ENCODE measurements around the gene AQP1.

The AQP1 gene

DNA sequence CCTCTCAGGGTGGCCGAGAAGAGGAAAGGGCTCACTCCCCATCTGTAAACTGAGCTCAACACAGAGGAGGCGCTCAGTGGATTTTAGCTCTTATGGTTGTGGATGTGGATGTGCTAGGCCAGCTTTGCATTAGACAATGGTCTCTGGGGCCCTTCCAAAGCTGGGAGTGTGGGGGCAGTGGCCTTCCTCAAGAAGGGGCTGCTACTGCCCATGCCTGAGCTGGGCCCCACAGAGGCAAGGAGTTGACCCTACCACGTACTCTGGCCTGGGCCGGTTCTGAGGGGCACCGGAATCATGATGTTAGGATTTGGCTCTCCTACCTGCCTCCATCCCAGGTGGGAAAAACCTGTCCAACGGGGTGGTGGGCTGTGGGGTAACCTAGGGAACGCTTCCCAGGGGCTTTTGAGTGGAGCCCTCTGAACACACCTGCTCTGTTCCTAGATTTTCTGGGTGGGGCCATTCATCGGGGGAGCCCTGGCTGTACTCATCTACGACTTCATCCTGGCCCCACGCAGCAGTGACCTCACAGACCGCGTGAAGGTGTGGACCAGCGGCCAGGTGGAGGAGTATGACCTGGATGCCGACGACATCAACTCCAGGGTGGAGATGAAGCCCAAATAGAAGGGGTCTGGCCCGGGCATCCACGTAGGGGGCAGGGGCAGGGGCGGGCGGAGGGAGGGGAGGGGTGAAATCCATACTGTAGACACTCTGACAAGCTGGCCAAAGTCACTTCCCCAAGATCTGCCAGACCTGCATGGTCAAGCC lies 11.5 kb downstream of the AQP1 start:
- H3K9me3 ChIP-seq (ENCODE audit: control insufficient read depth, low read length) = no peaks in the 10 kb centered on the region
- H2AFZ ChIP-seq = no peak overlapping the region
- no peak overlapping the region for H3K4me3 ChIP-seq (ENCODE audit: low read depth, low read length)
- no peaks in the 10 kb centered on the region for H3K79me2 ChIP-seq
- TF ChIP-seq, protein P1, sequence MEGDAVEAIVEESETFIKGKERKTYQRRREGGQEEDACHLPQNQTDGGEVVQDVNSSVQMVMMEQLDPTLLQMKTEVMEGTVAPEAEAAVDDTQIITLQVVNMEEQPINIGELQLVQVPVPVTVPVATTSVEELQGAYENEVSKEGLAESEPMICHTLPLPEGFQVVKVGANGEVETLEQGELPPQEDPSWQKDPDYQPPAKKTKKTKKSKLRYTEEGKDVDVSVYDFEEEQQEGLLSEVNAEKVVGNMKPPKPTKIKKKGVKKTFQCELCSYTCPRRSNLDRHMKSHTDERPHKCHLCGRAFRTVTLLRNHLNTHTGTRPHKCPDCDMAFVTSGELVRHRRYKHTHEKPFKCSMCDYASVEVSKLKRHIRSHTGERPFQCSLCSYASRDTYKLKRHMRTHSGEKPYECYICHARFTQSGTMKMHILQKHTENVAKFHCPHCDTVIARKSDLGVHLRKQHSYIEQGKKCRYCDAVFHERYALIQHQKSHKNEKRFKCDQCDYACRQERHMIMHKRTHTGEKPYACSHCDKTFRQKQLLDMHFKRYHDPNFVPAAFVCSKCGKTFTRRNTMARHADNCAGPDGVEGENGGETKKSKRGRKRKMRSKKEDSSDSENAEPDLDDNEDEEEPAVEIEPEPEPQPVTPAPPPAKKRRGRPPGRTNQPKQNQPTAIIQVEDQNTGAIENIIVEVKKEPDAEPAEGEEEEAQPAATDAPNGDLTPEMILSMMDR (IDR thresholded peaks at IDR 0.05) = no peak
- no peak overlapping the region for H3K27ac ChIP-seq
- H3K9ac ChIP-seq = no peak overlapping the region
- H3K36me3 ChIP-seq (ENCODE audit: control insufficient read depth, insufficient read depth, low read length) = no peaks in the 10 kb centered on the region
- H3K4me1 ChIP-seq = no peaks in the 10 kb centered on the region
- no peak overlapping the region for H3K4me2 ChIP-seq (ENCODE audit: low read length)
- H3K27me3 ChIP-seq (ENCODE audit: control insufficient read depth, insufficient read depth, low read length) = no peaks in the 10 kb centered on the region

DNA sequence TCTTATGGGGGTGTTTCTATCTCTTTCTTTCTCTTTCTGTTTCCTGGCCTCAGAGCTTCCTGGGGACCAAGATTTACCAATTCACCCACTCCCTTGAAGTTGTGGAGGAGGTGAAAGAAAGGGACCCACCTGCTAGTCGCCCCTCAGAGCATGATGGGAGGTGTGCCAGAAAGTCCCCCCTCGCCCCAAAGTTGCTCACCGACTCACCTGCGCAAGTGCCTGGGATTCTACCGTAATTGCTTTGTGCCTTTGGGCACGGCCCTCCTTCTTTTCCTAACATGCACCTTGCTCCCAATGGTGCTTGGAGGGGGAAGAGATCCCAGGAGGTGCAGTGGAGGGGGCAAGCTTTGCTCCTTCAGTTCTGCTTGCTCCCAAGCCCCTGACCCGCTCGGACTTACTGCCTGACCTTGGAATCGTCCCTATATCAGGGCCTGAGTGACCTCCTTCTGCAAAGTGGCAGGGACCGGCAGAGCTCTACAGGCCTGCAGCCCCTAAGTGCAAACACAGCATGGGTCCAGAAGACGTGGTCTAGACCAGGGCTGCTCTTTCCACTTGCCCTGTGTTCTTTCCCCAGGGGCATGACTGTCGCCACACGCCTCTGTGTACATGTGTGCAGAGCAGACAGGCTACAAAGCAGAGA lies 12.2 kb downstream of the AQP1 start:
- no peaks in the 10 kb centered on the region for H3K27me3 ChIP-seq (ENCODE audit: control insufficient read depth, insufficient read depth, low read length)
- H3K79me2 ChIP-seq = no peaks in the 10 kb centered on the region
- no peaks in the 10 kb centered on the region for H3K4me1 ChIP-seq
- TF ChIP-seq, protein P1 (IDR thresholded peaks at IDR 0.05) = no peak
- no peaks in the 10 kb centered on the region for H3K9me3 ChIP-seq (ENCODE audit: control insufficient read depth, low read length)
- H3K4me3 ChIP-seq (ENCODE audit: low read depth, low read length) = no peak overlapping the region
- no peak overlapping the region for H3K27ac ChIP-seq
- H2AFZ ChIP-seq = no peak overlapping the region
- no peak overlapping the region for H3K4me2 ChIP-seq (ENCODE audit: low read length)
- H3K36me3 ChIP-seq (ENCODE audit: control insufficient read depth, insufficient read depth, low read length) = no peaks in the 10 kb centered on the region
- no peak overlapping the region for H3K9ac ChIP-seq

- Histone ChIP-seq H3K4me3 (ENCODE audit: low read depth, low read length) (no peak overlapping the region), H3K9me3 (ENCODE audit: control insufficient read depth, low read length) (no peaks in the 10 kb centered on the region), H3K27ac (no peak overlapping the region), H3K27me3 (ENCODE audit: control insufficient read depth, insufficient read depth, low read length) (no peaks in the 10 kb centered on the region), H3K4me1 (no peaks in the 10 kb centered on the region), H3K9ac (no peak overlapping the region), H3K79me2 (no peaks in the 10 kb centered on the region), H3K36me3 (ENCODE audit: control insufficient read depth, insufficient read depth, low read length) (no peaks in the 10 kb centered on the region), H2AFZ (no peak overlapping the region), H3K4me2 (ENCODE audit: low read length) (no peak overlapping the region)
- TF ChIP-seq, protein P1 (IDR thresholded peaks at IDR 0.05) = no peak
Observed at GRCh38 chr7:30924624-30925023, 13.0 kb downstream of the AQP1 start.

DNA sequence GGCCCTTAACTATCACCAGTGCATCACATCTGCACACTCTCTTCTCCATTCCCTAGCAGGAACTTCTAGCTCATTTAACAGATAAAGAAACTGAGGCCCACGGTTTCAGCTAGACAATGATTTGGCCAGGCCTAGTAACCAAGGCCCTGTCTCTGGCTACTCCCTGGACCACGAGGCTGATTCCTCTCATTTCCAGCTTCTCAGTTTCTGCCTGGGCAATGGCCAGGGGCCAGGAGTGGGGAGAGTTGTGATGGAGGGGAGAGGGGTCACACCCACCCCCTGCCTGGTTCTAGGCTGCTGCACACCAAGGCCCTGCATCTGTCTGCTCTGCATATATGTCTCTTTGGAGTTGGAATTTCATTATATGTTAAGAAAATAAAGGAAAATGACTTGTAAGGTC lies 13.5 kb downstream of the AQP1 start:
- H2AFZ ChIP-seq = no peak overlapping the region
- H3K4me1 ChIP-seq = no peaks in the 10 kb centered on the region
- no peaks in the 10 kb centered on the region for H3K27me3 ChIP-seq (ENCODE audit: control insufficient read depth, insufficient read depth, low read length)
- no peak overlapping the region for H3K4me3 ChIP-seq (ENCODE audit: low read depth, low read length)
- H3K36me3 ChIP-seq (ENCODE audit: control insufficient read depth, insufficient read depth, low read length) = no peaks in the 10 kb centered on the region
- TF ChIP-seq, protein P1 (IDR thresholded peaks at IDR 0.05) = no peak
- H3K79me2 ChIP-seq = no peaks in the 10 kb centered on the region
- no peak overlapping the region for H3K27ac ChIP-seq
- H3K9ac ChIP-seq = no peak overlapping the region
- H3K9me3 ChIP-seq (ENCODE audit: control insufficient read depth, low read length) = no peaks in the 10 kb centered on the region
- H3K4me2 ChIP-seq (ENCODE audit: low read length) = no peak overlapping the region
